Neural progenitor cell (in vitro differentiated cells): ENCODE data around the gene DDO. TPM values are rescaled to one million over a fixed set of nuclear protein-coding genes. Genes with fewer than 3 reads are reported as not detected.

Experiments
- DNase-seq: peaks from one replicate; pipeline ENCODE4 v3.0.0-alpha.2; 2016; ENCODE audit warnings: low spot score
- H2AFZ ChIP-seq: fragments of 200-600 bp; sonication (generic); replicated peaks from 2 replicates; pipeline ENCODE4 v1.6.1; 2016; ENCODE audit warnings: antibody characterized with exemption
- H3F3A ChIP-seq: fragments of 200-600 bp; sonication (generic); 2 replicates; pipeline ENCODE4 v1.6.1; 2016; ENCODE audit warnings: antibody characterized with exemption, low read depth
- H3K27ac ChIP-seq: fragments of 200-600 bp; sonication (generic); 2 replicates; pipeline ENCODE4 v1.5.1; 2016; ENCODE audit warnings: mild to moderate bottlenecking
- H3K27me3 ChIP-seq: fragments of 200-600 bp; sonication (generic); 2 replicates; pipeline ENCODE4 v1.6.1; 2016; ENCODE audit warnings: mild to moderate bottlenecking, moderate library complexity
- H3K36me3 ChIP-seq: fragments of 200-600 bp; sonication (generic); 2 replicates; pipeline ENCODE4 v1.5.1; 2016
- H3K4me1 ChIP-seq: fragments of 200-600 bp; sonication (generic); 2 replicates; pipeline ENCODE4 v1.6.1; 2016; ENCODE audit warnings: mixed run types
- H3K4me2 ChIP-seq: fragments of 200-600 bp; sonication (generic); 2 replicates; pipeline ENCODE4 v1.6.1; 2016
- H3K4me3 ChIP-seq: fragments of 200-600 bp; sonication (generic); 2 replicates; pipeline ENCODE4 v1.5.1; 2016
- H3K79me2 ChIP-seq: fragments of 200-600 bp; sonication (generic); 2 replicates; pipeline ENCODE4 v1.6.1; 2016; ENCODE audit warnings: low read depth
- H3K9ac ChIP-seq: fragments of 200-600 bp; sonication (generic); 2 replicates; pipeline ENCODE4 v1.6.1; 2016
- H3K9me3 ChIP-seq: fragments of 200-600 bp; sonication (generic); 2 replicates; pipeline ENCODE4 v1.5.1; 2016; ENCODE audit warnings: low read depth
- H4K20me1 ChIP-seq: fragments of 200-600 bp; sonication (generic); 2 replicates; pipeline ENCODE4 v1.6.1; 2016; ENCODE audit warnings: low read depth
- H3K27ac Mint-ChIP-seq: 3 replicates; pipeline ENCODE4 v1.8.0; 2021; ENCODE audit warnings: mixed read lengths
- H3K27me3 Mint-ChIP-seq: 2 replicates; pipeline ENCODE4 v1.8.0; 2022; ENCODE audit warnings: low read depth, mild to moderate bottlenecking, inconsistent platforms, moderate library complexity, mixed read lengths; ENCODE audit not compliant: insufficient read depth
- H3K36me3 Mint-ChIP-seq: 3 replicates; pipeline ENCODE4 v1.8.0; 2021; ENCODE audit warnings: mixed read lengths
- H3K4me1 Mint-ChIP-seq: 3 replicates; pipeline ENCODE4 v1.8.0; 2021; ENCODE audit warnings: mixed read lengths
- H3K4me3 Mint-ChIP-seq: 3 replicates; pipeline ENCODE4 v1.8.0; 2021; ENCODE audit warnings: mild to moderate bottlenecking, moderate library complexity, mixed read lengths
- H3K9me3 Mint-ChIP-seq: 3 replicates; pipeline ENCODE4 v1.8.0; 2020; ENCODE audit warnings: mixed read lengths
- CTCF ChIP-seq: fragments of 200-600 bp; sonication (generic); IDR thresholded peaks from 2 replicates; pipeline ENCODE4 v1.5.1; 2017; ENCODE audit warnings: antibody characterized with exemption, mild to moderate bottlenecking
- EZH2 ChIP-seq: fragments of 200-600 bp; sonication (generic); IDR thresholded peaks from 2 replicates; pipeline ENCODE4 v1.6.1; 2017; ENCODE audit warnings: antibody characterized with exemption, mild to moderate bottlenecking, moderate library complexity
- EZH2phosphoT487 ChIP-seq: fragments of 200-600 bp; sonication (generic); IDR thresholded peaks from 2 replicates; pipeline ENCODE4 v1.6.1; 2017; ENCODE audit warnings: antibody characterized with exemption
- total RNA-seq: library from RNA; depleted of rRNA; stranded (reverse); fragments of >200 nt; gene quantifications from 2 replicates; pipeline ENCODE4 v1.2.3, GENCODE V29; 2015; ENCODE audit warnings: low replicate concordance

DDO gene
- total RNA-seq, 1 donor from 2014 or later = not detected

GRCh38 chr6:110414669-110415068 is 706 bp downstream of the DDO start:
- Histone ChIP-seq H3K27me3 (no peaks in the 10 kb centered on the region), H3K9ac (no peak overlapping the region), H3K36me3 (no peaks in the 10 kb centered on the region), H4K20me1 (no peaks in the 10 kb centered on the region), H3F3A (no peaks in the 10 kb centered on the region), H2AFZ (no peak overlapping the region), H3K4me3 (no peak overlapping the region), H3K4me1 (no peaks in the 10 kb centered on the region), H3K79me2 (no peaks in the 10 kb centered on the region), H3K4me2 (no peak overlapping the region), H3K27ac (no peak overlapping the region), H3K9me3 (no peaks in the 10 kb centered on the region)
- Mint-ChIP-seq H3K27me3 (peaks cover 4% of the 10 kb centered on the region), H3K4me1 (no peaks in the 10 kb centered on the region), H3K9me3 (peaks cover 5% of the 10 kb centered on the region), H3K36me3 (no peaks in the 10 kb centered on the region), H3K27ac (no peak overlapping the region), H3K4me3 (no peak overlapping the region)
- DNase-seq = no peak
- TF ChIP-seq EZH2 (no peak), CTCF (no peak), EZH2phosphoT487 (no peak)

GRCh38 chr6:110412360-110412759 is 3.0 kb downstream of the DDO start:
- H3K4me3 Mint-ChIP-seq = no peak overlapping the region
- Histone ChIP-seq H3K27me3 (no peaks in the 10 kb centered on the region), H3K27ac (no peak overlapping the region), H3K36me3 (no peaks in the 10 kb centered on the region), H3K79me2 (no peaks in the 10 kb centered on the region), H3K4me2 (no peak overlapping the region), H3K9me3 (no peaks in the 10 kb centered on the region), H3K9ac (no peak overlapping the region), H2AFZ (no peak overlapping the region), H3F3A (no peaks in the 10 kb centered on the region), H3K4me3 (no peak overlapping the region), H3K4me1 (no peaks in the 10 kb centered on the region), H4K20me1 (no peaks in the 10 kb centered on the region)
- no peaks in the 10 kb centered on the region for H3K36me3 Mint-ChIP-seq
- H3K27me3 Mint-ChIP-seq = peaks cover 4% of the 10 kb centered on the region
- H3K4me1 Mint-ChIP-seq = no peaks in the 10 kb centered on the region
- H3K9me3 Mint-ChIP-seq = peaks cover 5% of the 10 kb centered on the region
- TF ChIP-seq CTCF (no peak), EZH2 (no peak), EZH2phosphoT487 (no peak)
- H3K27ac Mint-ChIP-seq = no peak overlapping the region
- DNase-seq = no peak

DNA sequence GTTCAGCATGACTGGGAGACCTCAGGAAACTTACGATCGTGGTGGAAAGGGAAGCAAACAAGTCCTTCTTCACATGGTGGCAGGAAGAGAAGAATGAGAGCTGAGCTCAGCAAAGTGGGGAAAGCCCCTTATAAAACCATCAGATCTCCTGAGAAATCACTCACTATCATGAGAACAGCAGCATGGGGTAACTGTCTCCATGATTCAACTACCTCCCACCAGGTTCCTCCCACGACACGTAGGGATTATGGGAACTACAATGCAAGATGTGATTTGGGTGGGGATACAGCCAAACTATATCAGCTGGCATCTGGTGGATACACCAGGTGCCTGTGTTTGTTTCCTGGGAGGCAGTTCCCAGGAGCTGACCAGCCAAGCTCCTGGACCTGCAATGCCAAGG is 4.9 kb downstream of the DDO start:
- H3K27me3 Mint-ChIP-seq = peaks cover 4% of the 10 kb centered on the region
- Histone ChIP-seq H3K9ac (no peak overlapping the region), H3K27ac (no peak overlapping the region), H3K79me2 (no peaks in the 10 kb centered on the region), H3K4me3 (no peak overlapping the region), H3K4me1 (no peaks in the 10 kb centered on the region), H3F3A (no peaks in the 10 kb centered on the region), H4K20me1 (no peaks in the 10 kb centered on the region), H3K36me3 (no peaks in the 10 kb centered on the region), H3K9me3 (no peaks in the 10 kb centered on the region), H3K4me2 (no peak overlapping the region), H2AFZ (no peak overlapping the region), H3K27me3 (no peaks in the 10 kb centered on the region)
- H3K4me1 Mint-ChIP-seq = no peaks in the 10 kb centered on the region
- TF ChIP-seq CTCF = no peak
- no peak for TF ChIP-seq EZH2
- TF ChIP-seq EZH2phosphoT487 = no peak
- no peaks in the 10 kb centered on the region for H3K36me3 Mint-ChIP-seq
- H3K4me3 Mint-ChIP-seq = no peak overlapping the region
- DNase-seq = no peak
- H3K9me3 Mint-ChIP-seq = peaks cover 2% of the 10 kb centered on the region
- H3K27ac Mint-ChIP-seq = no peak overlapping the region

- Histone ChIP-seq H4K20me1 (no peaks in the 10 kb centered on the region), H3K4me3 (no peak overlapping the region), H3K27me3 (no peaks in the 10 kb centered on the region), H3K9me3 (no peaks in the 10 kb centered on the region), H3F3A (no peaks in the 10 kb centered on the region), H3K4me1 (no peaks in the 10 kb centered on the region), H3K36me3 (no peaks in the 10 kb centered on the region), H3K4me2 (no peak overlapping the region), H3K79me2 (no peaks in the 10 kb centered on the region), H2AFZ (no peak overlapping the region), H3K27ac (no peak overlapping the region), H3K9ac (no peak overlapping the region)
- Mint-ChIP-seq H3K27me3 (peaks cover 2% of the 10 kb centered on the region), H3K36me3 (no peaks in the 10 kb centered on the region), H3K9me3 (peaks cover under 1% of the 10 kb centered on the region), H3K4me1 (no peaks in the 10 kb centered on the region), H3K4me3 (no peak overlapping the region), H3K27ac (no peak overlapping the region)
- DNase-seq = no peak
- no peak for TF ChIP-seq EZH2
- TF ChIP-seq EZH2phosphoT487 = no peak
- TF ChIP-seq CTCF = no peak
Measured at GRCh38 chr6:110409794-110410193, 5.6 kb downstream of the DDO start.
